Measurements from ENCODE around the gene FAM83F. TPM values are rescaled to one million over a fixed set of nuclear protein-coding genes. Genes with fewer than 3 reads are reported as not detected.

The FAM83F gene
- total RNA-seq, 1 experiment from 2014 or later, result 33.1 TPM

- ChIA-PET CTCF (interaction anchor here (0.9 to 1.1 kb wide), 2 partner anchors 416 to 426 kb away, joined by 3 read pairs; no protein-coding TSS in a partner anchor), POLR2A (no interaction called here)
- H3K27ac Mint-ChIP-seq (ENCODE audit: low read depth, unreplicated experiment), result no peak overlapping the region
- H3K4me3 Mint-ChIP-seq (ENCODE audit: unreplicated experiment), result no peak overlapping the region
- DNase-seq (ENCODE audit: unreplicated experiment), result no peak
- H3K27me3 Mint-ChIP-seq (ENCODE audit: insufficient read depth, unreplicated experiment), result no peaks in the 10 kb centered on the region
- TF ChIP-seq, protein P1, sequence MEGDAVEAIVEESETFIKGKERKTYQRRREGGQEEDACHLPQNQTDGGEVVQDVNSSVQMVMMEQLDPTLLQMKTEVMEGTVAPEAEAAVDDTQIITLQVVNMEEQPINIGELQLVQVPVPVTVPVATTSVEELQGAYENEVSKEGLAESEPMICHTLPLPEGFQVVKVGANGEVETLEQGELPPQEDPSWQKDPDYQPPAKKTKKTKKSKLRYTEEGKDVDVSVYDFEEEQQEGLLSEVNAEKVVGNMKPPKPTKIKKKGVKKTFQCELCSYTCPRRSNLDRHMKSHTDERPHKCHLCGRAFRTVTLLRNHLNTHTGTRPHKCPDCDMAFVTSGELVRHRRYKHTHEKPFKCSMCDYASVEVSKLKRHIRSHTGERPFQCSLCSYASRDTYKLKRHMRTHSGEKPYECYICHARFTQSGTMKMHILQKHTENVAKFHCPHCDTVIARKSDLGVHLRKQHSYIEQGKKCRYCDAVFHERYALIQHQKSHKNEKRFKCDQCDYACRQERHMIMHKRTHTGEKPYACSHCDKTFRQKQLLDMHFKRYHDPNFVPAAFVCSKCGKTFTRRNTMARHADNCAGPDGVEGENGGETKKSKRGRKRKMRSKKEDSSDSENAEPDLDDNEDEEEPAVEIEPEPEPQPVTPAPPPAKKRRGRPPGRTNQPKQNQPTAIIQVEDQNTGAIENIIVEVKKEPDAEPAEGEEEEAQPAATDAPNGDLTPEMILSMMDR (IDR thresholded peaks at IDR 0.05; ENCODE audit: unreplicated experiment), result no peak
- no peaks in the 10 kb centered on the region for H3K9me3 Mint-ChIP-seq (ENCODE audit: unreplicated experiment)
- no TSS peak for BruUV-seq (replicated peaks)
- intact Hi-C loops (cut with micrococcal nuclease), result no loop called here
- H3K36me3 Mint-ChIP-seq (ENCODE audit: insufficient read depth, unreplicated experiment), result peaks cover 34% of the 10 kb centered on the region
- peaks cover 16% of the 10 kb centered on the region for H3K4me1 Mint-ChIP-seq (ENCODE audit: insufficient read depth, unreplicated experiment)
Observed at GRCh38 chr22:40018051-40018450, 23.3 kb downstream of the FAM83F start.

- POLR2A ChIA-PET, result interaction anchor here (0.5 kb wide), 1 partner anchor 274 kb away, joined by 5 read pairs; no protein-coding TSS in a partner anchor
- no peak for DNase-seq (ENCODE audit: unreplicated experiment)
Observed at GRCh38 chr22:40019100-40019499, 24.3 kb downstream of the FAM83F start.

GRCh38 chr22:40020956-40021355, 26.2 kb downstream of the FAM83F start:
- TF ChIP-seq, protein P1 (IDR thresholded peaks at IDR 0.05; ENCODE audit: unreplicated experiment), result no peak
- ChIA-PET CTCF (interaction anchor here (1.1 to 22.5 kb wide), 5 partner anchors 15 to 484 kb away, joined by 5 to 471 read pairs (median 103); partner anchors contain the start of gene RPS19BP1), POLR2A (interaction anchor here (0.6 to 1.2 kb wide), 2 partner anchors 20 to 27 kb away, joined by 3 read pairs; partner anchors contain the start of gene FAM83F)
- no TSS peak for BruUV-seq (replicated peaks)
- Mint-ChIP-seq H3K4me3 (ENCODE audit: unreplicated experiment) (no peak overlapping the region), H3K27ac (ENCODE audit: low read depth, unreplicated experiment) (no peak overlapping the region), H3K4me1 (ENCODE audit: insufficient read depth, unreplicated experiment) (peaks cover 7% of the 10 kb centered on the region), H3K27me3 (ENCODE audit: insufficient read depth, unreplicated experiment) (no peaks in the 10 kb centered on the region), H3K9me3 (ENCODE audit: unreplicated experiment) (no peaks in the 10 kb centered on the region), H3K36me3 (ENCODE audit: insufficient read depth, unreplicated experiment) (peaks cover 38% of the 10 kb centered on the region)
- DNase-seq (ENCODE audit: unreplicated experiment), result no peak
- intact Hi-C loops (cut with micrococcal nuclease), result no loop called here

More at GRCh38 chr22:40019100-40019499, 24.3 kb downstream of the FAM83F start:
- peaks cover 17% of the 10 kb centered on the region for H3K4me1 Mint-ChIP-seq (ENCODE audit: insufficient read depth, unreplicated experiment)
- H3K9me3 Mint-ChIP-seq (ENCODE audit: unreplicated experiment), result no peaks in the 10 kb centered on the region
- BruUV-seq (replicated peaks), result no TSS peak
- no peak overlapping the region for H3K4me3 Mint-ChIP-seq (ENCODE audit: unreplicated experiment)
- CTCF ChIA-PET, result interaction anchor here (0.6 to 0.9 kb wide), 4 partner anchors 10 to 485 kb away, joined by 3 to 5 read pairs (median 4); no protein-coding TSS in a partner anchor
- H3K27me3 Mint-ChIP-seq (ENCODE audit: insufficient read depth, unreplicated experiment), result no peaks in the 10 kb centered on the region
- H3K36me3 Mint-ChIP-seq (ENCODE audit: insufficient read depth, unreplicated experiment), result peaks cover 35% of the 10 kb centered on the region
- TF ChIP-seq, protein P1 (IDR thresholded peaks at IDR 0.05; ENCODE audit: unreplicated experiment), result no peak
- intact Hi-C loops (cut with micrococcal nuclease), result no loop called here
- H3K27ac Mint-ChIP-seq (ENCODE audit: low read depth, unreplicated experiment), result no peak overlapping the region

DNA sequence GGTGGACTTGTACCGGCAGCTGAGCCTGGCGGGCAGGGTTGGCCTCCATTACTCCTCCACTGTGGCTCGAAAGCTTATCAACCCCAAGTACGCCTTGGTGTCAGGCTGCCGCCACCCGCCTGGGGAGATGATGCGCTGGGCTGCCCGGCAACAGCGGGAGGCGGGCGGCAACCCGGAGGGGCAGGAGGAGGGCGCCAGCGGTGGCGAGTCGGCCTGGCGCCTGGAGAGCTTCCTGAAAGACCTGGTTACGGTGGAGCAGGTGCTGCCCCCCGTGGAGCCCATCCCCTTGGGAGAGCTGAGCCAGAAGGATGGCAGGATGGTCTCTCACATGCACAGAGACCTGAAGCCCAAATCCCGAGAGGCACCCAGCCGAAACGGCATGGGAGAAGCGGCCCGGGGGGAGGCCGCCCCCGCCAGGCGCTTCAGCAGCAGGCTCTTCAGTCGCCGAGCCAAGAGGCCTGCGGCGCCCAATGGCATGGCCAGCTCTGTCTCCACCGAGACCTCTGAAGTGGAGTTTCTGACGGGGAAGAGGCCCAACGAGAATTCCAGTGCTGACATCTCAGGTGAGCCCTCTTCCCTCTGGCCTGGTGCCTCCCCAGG, 26.7 kb downstream of the FAM83F start:
- CTCF ChIA-PET, result interaction anchor here (0.6 to 22.5 kb wide), 7 partner anchors 12 to 738 kb away, joined by 3 to 471 read pairs (median 6); partner anchors contain the start of gene RPS19BP1
- Mint-ChIP-seq H3K27ac (ENCODE audit: low read depth, unreplicated experiment) (no peak overlapping the region), H3K9me3 (ENCODE audit: unreplicated experiment) (no peaks in the 10 kb centered on the region), H3K27me3 (ENCODE audit: insufficient read depth, unreplicated experiment) (no peaks in the 10 kb centered on the region), H3K4me3 (ENCODE audit: unreplicated experiment) (no peak overlapping the region), H3K36me3 (ENCODE audit: insufficient read depth, unreplicated experiment) (peaks cover 38% of the 10 kb centered on the region), H3K4me1 (ENCODE audit: insufficient read depth, unreplicated experiment) (peaks cover 7% of the 10 kb centered on the region)
- POLR2A ChIA-PET, result interaction anchor here (0.8 to 1.6 kb wide), 3 partner anchors 23 to 38 kb away, joined by 3 to 10 read pairs (median 3); partner anchors contain the start of gene FAM83F
- TF ChIP-seq, protein P1 (IDR thresholded peaks at IDR 0.05; ENCODE audit: unreplicated experiment), result no peak
- intact Hi-C loops (cut with micrococcal nuclease), result no loop called here
- DNase-seq (ENCODE audit: unreplicated experiment), result no peak
- no TSS peak for BruUV-seq (replicated peaks)

Data from MCF 10A (cell line).